Natural killer cell (primary cell): ENCODE data around the gene COL6A2. TPM values are rescaled to one million over a fixed set of nuclear protein-coding genes. Genes with fewer than 3 reads are reported as not detected.

Source experiments
- ATAC-seq, 3 donors: fragments of 150-1000 bp in 2 of 3; fragments of 200-7000 bp in 1 of 3; cut with Tn5 transposase; 1 replicate in 1 of 3; 2 replicates in 2 of 3; pipeline ENCODE4 v1.10.0; 2021; ENCODE audit warnings: mild to moderate bottlenecking in 2 of 3, moderate library complexity in 2 of 3
- DNase-seq, 2 donors: peaks; one replicate each; pipeline versions ENCODE4 v3.0.0 to v3.0.0-alpha.2; 2013 to 2021; ENCODE audit warnings: mixed read lengths in 1 of 2
- H3K27ac ChIP-seq: one replicate; pipeline ENCODE4 v1.5.1; 2013; ENCODE audit warnings: mild to moderate bottlenecking, low read length
- H3K27me3 ChIP-seq: one replicate; pipeline ENCODE4 v1.6.1; 2013; ENCODE audit warnings: low read length; ENCODE audit not compliant: control insufficient read depth, insufficient read depth
- H3K36me3 ChIP-seq: one replicate; pipeline ENCODE4 v1.6.1; 2013; ENCODE audit warnings: low read length; ENCODE audit not compliant: control insufficient read depth, insufficient read depth
- H3K4me1 ChIP-seq: one replicate; pipeline ENCODE4 v1.6.1; 2013; ENCODE audit warnings: low read length; ENCODE audit not compliant: control insufficient read depth, insufficient read depth
- H3K4me3 ChIP-seq: one replicate; pipeline ENCODE4 v1.5.1; 2013; ENCODE audit warnings: low read length
- H3K9me3 ChIP-seq: one replicate; pipeline ENCODE4 v1.6.1; 2013; ENCODE audit warnings: low read length; ENCODE audit not compliant: control insufficient read depth, insufficient read depth
- H3K27ac Mint-ChIP-seq, 2 donors: one replicate each; pipeline ENCODE4 v1.8.0; 2022; ENCODE audit warnings: mild to moderate bottlenecking in 2 of 2, mixed read lengths in 2 of 2, moderate library complexity in 1 of 2
- H3K27me3 Mint-ChIP-seq, 2 donors: one replicate each; pipeline ENCODE4 v1.8.0; 2022; ENCODE audit warnings: low read depth in 2 of 2, mixed read lengths in 2 of 2
- H3K36me3 Mint-ChIP-seq: one replicate; pipeline ENCODE4 v1.8.0; 2022; ENCODE audit warnings: mixed read lengths
- H3K4me1 Mint-ChIP-seq, 2 donors: one replicate each; pipeline ENCODE4 v1.8.0; 2022; ENCODE audit warnings: mixed read lengths in 2 of 2
- H3K4me3 Mint-ChIP-seq: one replicate; pipeline ENCODE4 v1.8.0; 2022; ENCODE audit warnings: mild to moderate bottlenecking, moderate library complexity, mixed read lengths
- H3K9me3 Mint-ChIP-seq, 2 donors: one replicate each; pipeline ENCODE4 v1.8.0; 2022; ENCODE audit warnings: mixed read lengths in 2 of 2
- WGBS: methylation state at CpG from one replicate; pipeline ENCODE4 v1.1.7; 2013; ENCODE audit warnings: missing lambda C conversion rate; ENCODE audit not compliant: insufficient coverage; 5-methylcytosine and 5-hydroxymethylcytosine counted together
- intact Hi-C: fragments of 100-400 bp; cut with micrococcal nuclease; formaldehyde crosslinking; loops from one replicate; pipeline ENCODE4 v1.14.2; 2022
- total RNA-seq, 4 donors: library from RNA; stranded (reverse); fragments of 120-200 nt in 1 of 4; gene quantifications; one replicate each; pipeline versions ENCODE4 v1.2.3 to v1.2.4, GENCODE V29; 2013 to 2022
- TF ChIP-seq, protein P1 (sequence below): fragments of 200-600 bp; IDR thresholded peaks from one replicate; pipeline ENCODE4 v1.8.0; 2022; ENCODE audit warnings: antibody characterized with exemption

The COL6A2 gene
- total RNA-seq, 3 donors from 2014 or later (not counting 1 experiment from before 2014, with no cell fraction given) = 93.9 to 110 (median 97.2) TPM

DNA sequence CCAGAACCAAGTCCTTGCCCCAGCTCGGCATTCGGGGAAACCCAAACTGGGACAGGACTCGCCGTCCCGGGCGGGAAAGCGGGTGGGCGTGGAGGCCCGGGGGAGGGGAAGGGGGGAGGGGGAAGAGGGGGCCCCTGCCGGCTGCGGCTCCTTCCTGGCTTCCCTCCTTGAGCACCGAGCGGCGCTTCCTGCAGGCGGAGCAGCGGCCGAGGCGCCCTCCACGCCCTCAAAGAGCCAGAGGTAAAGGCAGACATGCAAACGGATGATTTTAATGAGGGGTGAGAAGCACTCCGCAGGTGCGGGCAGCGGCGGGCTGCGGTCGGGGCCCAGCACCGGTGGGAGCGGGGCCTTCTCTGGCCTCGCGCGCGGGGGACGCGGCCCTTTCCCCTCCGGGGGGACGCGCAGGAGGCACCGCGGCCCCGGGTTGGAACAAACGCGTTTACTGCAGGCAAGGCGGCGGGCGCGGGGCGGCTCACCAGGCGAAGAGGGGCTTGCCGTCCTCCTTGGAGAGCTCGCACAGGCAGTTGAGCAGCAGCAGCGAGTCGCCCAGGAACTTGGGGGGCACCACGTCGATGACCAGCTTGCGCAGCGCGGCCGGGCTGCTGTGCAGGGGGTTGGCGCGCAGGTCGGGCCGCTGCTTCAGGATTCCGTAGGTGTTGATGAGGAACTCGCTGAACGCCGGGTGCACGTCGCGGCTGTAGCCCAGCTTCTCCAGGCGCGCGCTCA lies 63.2 kb downstream of the COL6A2 start:
- Histone ChIP-seq H3K4me3 (no peak overlapping the region), H3K27me3 (no peaks in the 10 kb centered on the region), H3K36me3 (no peaks in the 10 kb centered on the region), H3K4me1 (no peaks in the 10 kb centered on the region), H3K9me3 (no peaks in the 10 kb centered on the region), H3K27ac (no peak overlapping the region)
- H3K4me3 Mint-ChIP-seq = peak overlapping the region; percentile 69
- no peak overlapping the region for H3K27ac Mint-ChIP-seq
- no peaks in the 10 kb centered on the region for H3K4me1 Mint-ChIP-seq
- ATAC-seq = peak in 2 of 3 donors; percentile 38 to 47
- WGBS = 89% methylated on average over 65 of the region's 72 CpGs
- TF ChIP-seq, protein P1, sequence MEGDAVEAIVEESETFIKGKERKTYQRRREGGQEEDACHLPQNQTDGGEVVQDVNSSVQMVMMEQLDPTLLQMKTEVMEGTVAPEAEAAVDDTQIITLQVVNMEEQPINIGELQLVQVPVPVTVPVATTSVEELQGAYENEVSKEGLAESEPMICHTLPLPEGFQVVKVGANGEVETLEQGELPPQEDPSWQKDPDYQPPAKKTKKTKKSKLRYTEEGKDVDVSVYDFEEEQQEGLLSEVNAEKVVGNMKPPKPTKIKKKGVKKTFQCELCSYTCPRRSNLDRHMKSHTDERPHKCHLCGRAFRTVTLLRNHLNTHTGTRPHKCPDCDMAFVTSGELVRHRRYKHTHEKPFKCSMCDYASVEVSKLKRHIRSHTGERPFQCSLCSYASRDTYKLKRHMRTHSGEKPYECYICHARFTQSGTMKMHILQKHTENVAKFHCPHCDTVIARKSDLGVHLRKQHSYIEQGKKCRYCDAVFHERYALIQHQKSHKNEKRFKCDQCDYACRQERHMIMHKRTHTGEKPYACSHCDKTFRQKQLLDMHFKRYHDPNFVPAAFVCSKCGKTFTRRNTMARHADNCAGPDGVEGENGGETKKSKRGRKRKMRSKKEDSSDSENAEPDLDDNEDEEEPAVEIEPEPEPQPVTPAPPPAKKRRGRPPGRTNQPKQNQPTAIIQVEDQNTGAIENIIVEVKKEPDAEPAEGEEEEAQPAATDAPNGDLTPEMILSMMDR = no peak
- peak in 1 of 2 donors; percentile 28 for DNase-seq
- peaks cover 11 to 12% of the 10 kb centered on the region in 2 donors for H3K27me3 Mint-ChIP-seq
- H3K36me3 Mint-ChIP-seq = no peaks in the 10 kb centered on the region
- intact Hi-C loops = no loop called here
- H3K9me3 Mint-ChIP-seq = no peaks in the 10 kb centered on the region

DNA sequence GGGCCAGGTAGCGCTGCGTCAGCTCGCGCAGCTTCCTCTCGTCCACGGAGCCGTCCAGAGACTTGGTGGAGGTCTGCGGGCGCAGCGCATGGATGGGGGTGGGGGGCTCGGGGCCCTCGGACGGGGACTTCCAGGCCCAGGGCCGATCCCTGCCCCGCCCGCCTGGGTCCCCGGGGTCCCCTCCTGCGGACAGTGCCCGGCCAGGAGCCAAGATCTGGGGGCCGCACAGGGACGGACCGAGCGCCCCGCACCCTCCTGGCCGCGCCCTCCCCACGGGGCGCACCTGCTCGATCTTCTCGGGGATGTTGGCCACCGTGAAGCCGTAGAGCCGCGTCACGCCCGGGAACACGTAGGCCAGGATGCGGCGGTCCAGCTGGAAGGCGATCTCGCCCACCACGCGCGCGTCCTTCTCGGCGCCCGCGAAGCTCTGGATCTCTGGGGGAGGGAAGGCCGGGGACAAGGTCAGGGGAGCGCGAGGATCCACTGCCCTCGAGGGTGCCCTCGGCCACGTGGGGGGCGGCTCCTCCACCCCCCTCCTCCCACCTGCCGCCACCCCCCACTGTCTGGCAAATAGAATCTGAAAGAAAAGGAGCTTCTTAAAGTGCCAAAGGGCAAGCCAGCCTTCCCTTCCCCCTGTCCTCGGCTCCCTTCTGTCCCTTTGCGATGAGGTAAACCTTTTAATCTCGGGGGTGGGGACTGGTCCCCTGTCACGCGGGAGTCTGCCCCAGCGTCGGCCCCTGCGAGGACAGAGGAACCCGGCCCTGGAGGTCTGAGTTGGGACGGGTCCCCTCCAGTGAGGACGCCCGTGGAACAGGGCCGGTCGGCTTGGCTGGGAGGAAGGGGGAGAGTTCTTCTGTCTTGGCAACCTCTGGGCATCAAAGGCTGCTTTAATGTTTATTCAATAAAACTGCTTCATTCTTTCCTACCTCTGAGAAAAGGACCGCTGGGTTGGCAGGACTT lies 64.0 kb downstream of the COL6A2 start:
- intact Hi-C loops = no loop called here
- 89% methylated on average over 68 of the region's 72 CpGs for WGBS
- H3K4me1 Mint-ChIP-seq = no peaks in the 10 kb centered on the region
- no peaks in the 10 kb centered on the region for H3K9me3 Mint-ChIP-seq
- H3K4me1 ChIP-seq = no peaks in the 10 kb centered on the region
- no peaks in the 10 kb centered on the region for H3K36me3 Mint-ChIP-seq
- no peak overlapping the region for H3K4me3 Mint-ChIP-seq
- H3K4me3 ChIP-seq = no peak overlapping the region
- TF ChIP-seq, protein P1 = no peak
- peaks cover 11 to 12% of the 10 kb centered on the region in 2 donors for H3K27me3 Mint-ChIP-seq
- no peak for DNase-seq
- H3K27ac ChIP-seq = no peak overlapping the region
- no peaks in the 10 kb centered on the region for H3K9me3 ChIP-seq
- H3K27ac Mint-ChIP-seq = no peak overlapping the region
- H3K27me3 ChIP-seq = no peaks in the 10 kb centered on the region
- no peak for ATAC-seq
- no peaks in the 10 kb centered on the region for H3K36me3 ChIP-seq

DNA sequence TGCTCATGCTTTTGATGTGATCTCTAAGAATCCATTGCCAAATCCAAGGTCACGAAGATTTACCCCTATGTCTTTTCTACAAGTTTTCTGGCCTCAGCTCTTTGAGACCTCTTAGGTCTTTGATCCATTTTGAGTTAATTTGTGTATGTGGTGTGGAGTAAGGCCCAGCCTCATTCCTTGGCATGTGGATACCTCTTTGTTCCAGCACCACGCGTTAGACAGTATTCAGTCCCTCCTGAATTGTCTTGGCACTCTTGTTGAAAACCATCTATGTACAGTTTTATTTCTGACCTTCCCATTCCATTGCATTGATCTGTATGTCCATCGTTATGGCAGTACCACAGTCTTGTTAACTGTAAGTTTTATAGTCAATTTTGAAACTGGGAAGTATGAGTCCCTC lies 65.5 kb downstream of the COL6A2 start:
- no peaks in the 10 kb centered on the region for H3K4me1 ChIP-seq
- H3K36me3 ChIP-seq = no peaks in the 10 kb centered on the region
- Mint-ChIP-seq H3K27ac (no peak overlapping the region), H3K4me1 (no peaks in the 10 kb centered on the region), H3K36me3 (no peaks in the 10 kb centered on the region), H3K9me3 (no peaks in the 10 kb centered on the region), H3K27me3 (peaks cover 11 to 12% of the 10 kb centered on the region in 2 donors), H3K4me3 (no peak overlapping the region)
- 100% methylated on average over 3 of the region's 4 CpGs for WGBS
- intact Hi-C loops = no loop called here
- DNase-seq (no peak), ATAC-seq (no peak)
- H3K27ac ChIP-seq = no peak overlapping the region
- TF ChIP-seq, protein P1 = no peak
- H3K4me3 ChIP-seq = no peak overlapping the region
- no peaks in the 10 kb centered on the region for H3K9me3 ChIP-seq
- H3K27me3 ChIP-seq = no peaks in the 10 kb centered on the region
